Nephron (organoid): ENCODE data around the gene KIF2C.

ENCODE experiments used
- H3K27ac Mint-ChIP-seq, 3 experiments: 2 replicates each; pipeline ENCODE4 v1.8.0; 2020; ENCODE audit warnings: mixed read lengths in 3 of 3, mild to moderate bottlenecking in 2 of 3, moderate library complexity in 1 of 3
- H3K27me3 Mint-ChIP-seq: 2 replicates; pipeline ENCODE4 v1.8.0; 2021; ENCODE audit warnings: low read depth, mild to moderate bottlenecking, moderate library complexity, mixed read lengths
- H3K36me3 Mint-ChIP-seq: 2 replicates; pipeline ENCODE4 v1.8.0; 2020; ENCODE audit warnings: low read depth, mixed read lengths
- H3K4me1 Mint-ChIP-seq: 2 replicates; pipeline ENCODE4 v1.8.0; 2020; ENCODE audit warnings: mixed read lengths
- H3K4me3 Mint-ChIP-seq, 3 experiments: 2 replicates each; pipeline ENCODE4 v1.8.0; 2020; ENCODE audit warnings: mild to moderate bottlenecking in 3 of 3, mixed read lengths in 3 of 3, moderate library complexity in 2 of 3
- H3K9me3 Mint-ChIP-seq: 2 replicates; pipeline ENCODE4 v1.8.0; 2020; ENCODE audit warnings: mixed read lengths
- TF ChIP-seq, protein P1 (sequence below), 3 experiments: fragments of 200-600 bp; sonication (generic); IDR thresholded peaks; one replicate each; pipeline ENCODE4 v1.5.0; 2021; ENCODE audit warnings: antibody characterized with exemption in 3 of 3; ENCODE audit not compliant: unreplicated experiment in 3 of 3

The KIF2C gene

DNA sequence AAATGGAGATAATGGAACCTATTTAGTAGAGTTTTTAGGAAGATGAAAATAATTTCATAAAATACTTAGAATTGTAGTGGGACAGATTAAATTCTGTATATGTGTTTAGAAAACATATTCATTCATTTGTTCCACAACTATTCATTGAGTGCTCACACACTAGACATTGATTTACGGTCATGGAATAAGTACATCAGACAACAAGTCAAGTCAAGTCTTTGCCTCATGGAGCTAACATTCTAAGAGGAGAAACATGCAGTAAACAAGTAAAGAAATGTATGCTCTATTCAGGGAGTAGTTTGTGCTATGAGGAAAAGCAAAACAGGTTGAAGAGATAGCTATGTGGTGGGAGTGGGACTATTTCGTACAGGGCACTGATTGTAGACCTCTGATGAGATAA, 77.7 kb downstream of the KIF2C start:
- Mint-ChIP-seq H3K36me3 (peaks cover 17% of the 10 kb centered on the region), H3K4me1 (peaks cover 43% of the 10 kb centered on the region), H3K4me3 (peak overlapping the region in 2 of 3 experiments; percentile 37 to 49), H3K27ac (peak overlapping the region; percentile 46 to 85 (median 66)), H3K27me3 (peaks cover 4% of the 10 kb centered on the region), H3K9me3 (no peaks in the 10 kb centered on the region)
- TF ChIP-seq, protein P1, sequence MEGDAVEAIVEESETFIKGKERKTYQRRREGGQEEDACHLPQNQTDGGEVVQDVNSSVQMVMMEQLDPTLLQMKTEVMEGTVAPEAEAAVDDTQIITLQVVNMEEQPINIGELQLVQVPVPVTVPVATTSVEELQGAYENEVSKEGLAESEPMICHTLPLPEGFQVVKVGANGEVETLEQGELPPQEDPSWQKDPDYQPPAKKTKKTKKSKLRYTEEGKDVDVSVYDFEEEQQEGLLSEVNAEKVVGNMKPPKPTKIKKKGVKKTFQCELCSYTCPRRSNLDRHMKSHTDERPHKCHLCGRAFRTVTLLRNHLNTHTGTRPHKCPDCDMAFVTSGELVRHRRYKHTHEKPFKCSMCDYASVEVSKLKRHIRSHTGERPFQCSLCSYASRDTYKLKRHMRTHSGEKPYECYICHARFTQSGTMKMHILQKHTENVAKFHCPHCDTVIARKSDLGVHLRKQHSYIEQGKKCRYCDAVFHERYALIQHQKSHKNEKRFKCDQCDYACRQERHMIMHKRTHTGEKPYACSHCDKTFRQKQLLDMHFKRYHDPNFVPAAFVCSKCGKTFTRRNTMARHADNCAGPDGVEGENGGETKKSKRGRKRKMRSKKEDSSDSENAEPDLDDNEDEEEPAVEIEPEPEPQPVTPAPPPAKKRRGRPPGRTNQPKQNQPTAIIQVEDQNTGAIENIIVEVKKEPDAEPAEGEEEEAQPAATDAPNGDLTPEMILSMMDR (IDR thresholded peaks at IDR 0.05; ENCODE audit: unreplicated experiment in 3 of 3): no peak
